ENCODE results near the gene BPGM. TPM values are rescaled to one million over a fixed set of nuclear protein-coding genes. Genes with fewer than 3 reads are reported as not detected.

Gene BPGM
- total and polyA plus RNA-seq, 9 of the 15 experiments (the other 6 are each of a cell fraction or from before 2014, with no cell fraction given), result 14.1 to 46.1 (median 21.2) TPM

DNA sequence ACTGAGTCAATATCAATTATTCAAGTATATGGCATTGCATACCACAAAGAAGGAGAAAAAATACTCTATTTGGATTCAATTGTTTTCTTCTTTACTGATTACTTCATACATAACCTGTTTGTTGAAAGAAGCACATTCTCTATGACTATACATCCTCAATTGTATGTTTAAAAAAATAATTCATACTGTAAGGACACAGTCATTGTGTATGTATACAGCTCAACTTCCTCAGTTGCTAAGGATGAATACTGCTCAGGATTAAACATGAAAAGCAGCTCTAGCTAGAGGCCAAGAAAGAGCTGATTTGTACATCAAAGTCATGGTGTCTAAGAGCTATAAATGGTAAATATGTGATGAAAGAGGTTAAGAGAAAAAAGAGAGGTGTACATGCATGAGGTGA is 15.8 kb upstream of the BPGM start (continued):
- TF ChIP-seq ZNF668 (CRISPR knock-in tag; IDR thresholded peaks at IDR 0.05) (no peak), ZEB2 (IDR thresholded peaks at IDR 0.05) (no peak), TRIM25 (IDR thresholded peaks at IDR 0.05; ENCODE audit: borderline replicate concordance) (no peak), JUN (IDR thresholded peaks at IDR 0.05; ENCODE audit: borderline replicate concordance, low read depth, low read length) (no peak), JUN (CRISPR knock-in tag; IDR thresholded peaks at IDR 0.05; ENCODE audit: borderline replicate concordance) (no peak), KLF6 (CRISPR knock-in tag; IDR thresholded peaks at IDR 0.05; ENCODE audit: borderline replicate concordance) (no peak), TEAD1 (CRISPR knock-in tag; IDR thresholded peaks at IDR 0.05) (no peak)
- TF ChIP-seq, protein P1, sequence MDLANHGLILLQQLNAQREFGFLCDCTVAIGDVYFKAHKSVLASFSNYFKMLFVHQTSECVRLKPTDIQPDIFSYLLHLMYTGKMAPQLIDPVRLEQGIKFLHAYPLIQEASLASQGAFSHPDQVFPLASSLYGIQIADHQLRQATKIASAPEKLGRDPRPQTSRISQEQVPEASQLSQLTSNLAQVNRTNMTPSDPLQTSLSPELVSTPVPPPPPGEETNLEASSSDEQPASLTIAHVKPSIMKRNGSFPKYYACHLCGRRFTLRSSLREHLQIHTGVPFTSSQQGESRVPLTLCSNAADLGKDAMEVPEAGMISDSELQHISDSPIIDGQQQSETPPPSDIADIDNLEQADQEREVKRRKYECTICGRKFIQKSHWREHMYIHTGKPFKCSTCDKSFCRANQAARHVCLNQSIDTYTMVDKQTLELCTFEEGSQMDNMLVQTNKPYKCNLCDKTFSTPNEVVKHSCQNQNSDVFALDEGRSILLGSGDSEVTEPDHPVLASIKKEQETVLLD (IDR thresholded peaks at IDR 0.05), result no peak
- TF ChIP-seq, protein P2, sequence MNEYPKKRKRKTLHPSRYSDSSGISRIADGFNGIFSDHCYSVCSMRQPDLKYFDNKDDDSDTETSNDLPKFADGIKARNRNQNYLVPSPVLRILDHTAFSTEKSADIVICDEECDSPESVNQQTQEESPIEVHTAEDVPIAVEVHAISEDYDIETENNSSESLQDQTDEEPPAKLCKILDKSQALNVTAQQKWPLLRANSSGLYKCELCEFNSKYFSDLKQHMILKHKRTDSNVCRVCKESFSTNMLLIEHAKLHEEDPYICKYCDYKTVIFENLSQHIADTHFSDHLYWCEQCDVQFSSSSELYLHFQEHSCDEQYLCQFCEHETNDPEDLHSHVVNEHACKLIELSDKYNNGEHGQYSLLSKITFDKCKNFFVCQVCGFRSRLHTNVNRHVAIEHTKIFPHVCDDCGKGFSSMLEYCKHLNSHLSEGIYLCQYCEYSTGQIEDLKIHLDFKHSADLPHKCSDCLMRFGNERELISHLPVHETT (CRISPR knock-in tag; conservative IDR thresholded peaks at IDR 0.05 in 1 of 2, IDR thresholded peaks at IDR 0.05 in 1 of 2), result no peak

Measured in K562 (cell line).